ENCODE measurements around the gene SS18L1.
"Not testable (repeated sequence)": the region's sequence is repeated elsewhere in the genome, so short reads cannot be mapped to it uniquely, and the experiment has no call there.

The SS18L1 gene, protein sequence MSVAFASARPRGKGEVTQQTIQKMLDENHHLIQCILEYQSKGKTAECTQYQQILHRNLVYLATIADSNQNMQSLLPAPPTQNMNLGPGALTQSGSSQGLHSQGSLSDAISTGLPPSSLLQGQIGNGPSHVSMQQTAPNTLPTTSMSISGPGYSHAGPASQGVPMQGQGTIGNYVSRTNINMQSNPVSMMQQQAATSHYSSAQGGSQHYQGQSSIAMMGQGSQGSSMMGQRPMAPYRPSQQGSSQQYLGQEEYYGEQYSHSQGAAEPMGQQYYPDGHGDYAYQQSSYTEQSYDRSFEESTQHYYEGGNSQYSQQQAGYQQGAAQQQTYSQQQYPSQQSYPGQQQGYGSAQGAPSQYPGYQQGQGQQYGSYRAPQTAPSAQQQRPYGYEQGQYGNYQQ

DNA sequence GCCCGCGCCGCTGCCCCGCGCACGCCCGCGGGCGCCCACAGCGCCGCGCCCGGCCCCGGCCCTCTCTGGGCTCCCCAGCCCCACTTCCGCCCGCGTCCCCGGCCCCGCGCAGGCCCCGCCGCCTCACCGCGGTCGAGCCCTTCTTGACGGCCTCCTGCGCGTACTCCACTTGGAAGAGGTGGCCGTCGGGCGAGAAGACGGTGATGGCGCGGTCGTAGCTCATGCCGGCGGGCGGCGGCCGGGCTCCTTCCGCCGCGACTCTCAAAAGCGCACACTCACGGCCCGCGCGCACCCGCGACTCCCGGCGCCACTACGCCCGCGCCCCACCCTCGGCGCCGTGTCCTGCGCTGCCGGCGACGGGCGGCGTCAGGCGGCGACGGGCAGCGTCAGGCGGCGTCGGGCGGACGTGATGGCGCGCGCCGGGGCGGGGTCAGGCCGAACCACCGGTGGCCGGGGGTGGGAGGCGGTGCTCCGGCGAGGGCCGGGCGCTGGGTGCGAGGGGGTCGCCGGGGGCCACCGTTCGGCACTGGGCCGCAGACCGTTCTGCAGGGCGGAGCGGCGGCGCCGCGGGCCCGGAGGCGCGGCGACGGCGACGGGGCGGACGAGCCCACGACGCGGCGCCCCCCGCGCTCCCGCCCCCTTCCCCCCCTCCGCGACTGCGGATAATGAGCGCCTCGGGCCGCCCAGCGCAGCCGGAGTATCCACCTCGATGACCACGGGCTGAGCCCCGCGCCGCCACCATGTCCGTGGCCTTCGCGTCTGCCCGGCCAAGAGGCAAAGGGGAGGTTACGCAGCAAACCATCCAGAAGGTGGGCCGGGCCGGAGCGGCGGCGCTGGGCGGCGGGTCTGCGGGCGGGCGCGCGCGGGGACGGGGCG is at the start of gene SS18L1, which contains the start of gene PSMA7:
TSS of gene SS18L1 (plus strand) at position 689 of the 876 bp plus-strand sequence. CDS start at position 741, 52 bp downstream.
TSS of gene PSMA7 (minus strand) at position 314 of the 876 bp plus-strand sequence. CDS start at position 223, 91 bp downstream.
- peak; percentile 91 for DNase-seq

DNA sequence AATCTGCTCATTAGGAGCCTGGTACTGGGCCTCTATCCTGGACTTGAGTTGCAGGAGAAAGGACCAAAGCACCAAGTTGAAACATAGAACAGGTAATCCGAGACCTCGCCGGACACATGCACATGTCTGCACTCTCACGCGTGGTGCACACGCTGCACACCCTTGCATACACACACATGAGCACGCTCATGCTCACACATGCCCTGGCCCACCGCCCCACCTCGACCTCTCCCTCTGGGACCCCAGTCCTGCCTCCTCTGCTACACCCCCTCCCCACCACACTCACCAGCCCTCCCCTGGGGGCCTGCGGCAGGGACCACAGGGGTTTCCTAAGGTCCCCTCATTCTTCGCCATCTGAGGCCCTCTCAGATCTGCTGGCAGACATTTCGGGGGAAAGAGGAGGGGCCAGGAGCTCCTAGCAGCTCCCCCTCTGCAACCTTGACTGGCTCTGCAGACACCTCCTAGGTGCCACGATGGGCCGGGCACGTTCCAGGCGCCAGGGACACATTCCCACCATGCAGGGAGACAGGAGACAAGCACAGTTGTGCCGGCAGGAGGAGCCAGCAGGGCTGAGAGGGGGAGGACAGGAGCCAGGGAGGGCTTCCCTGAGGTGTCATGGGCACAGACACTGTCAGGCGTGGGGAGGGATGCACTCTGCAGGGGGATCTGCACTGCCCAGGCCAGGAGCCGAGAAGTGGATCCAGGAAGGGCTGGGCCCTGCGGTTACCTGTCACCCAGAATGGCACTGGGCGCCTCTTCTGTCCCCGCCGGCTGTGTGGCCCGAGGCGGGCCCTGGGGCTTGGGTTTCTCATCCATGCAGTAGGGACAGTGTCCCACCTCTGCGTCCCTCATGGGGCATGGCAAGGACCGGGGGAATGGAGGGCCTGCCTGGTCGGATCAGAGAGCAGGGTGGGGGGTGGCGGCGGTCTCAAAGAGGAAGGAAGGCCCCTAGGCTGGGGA is 46.9 kb upstream of the SS18L1 start:
- no peak for DNase-seq

DNA sequence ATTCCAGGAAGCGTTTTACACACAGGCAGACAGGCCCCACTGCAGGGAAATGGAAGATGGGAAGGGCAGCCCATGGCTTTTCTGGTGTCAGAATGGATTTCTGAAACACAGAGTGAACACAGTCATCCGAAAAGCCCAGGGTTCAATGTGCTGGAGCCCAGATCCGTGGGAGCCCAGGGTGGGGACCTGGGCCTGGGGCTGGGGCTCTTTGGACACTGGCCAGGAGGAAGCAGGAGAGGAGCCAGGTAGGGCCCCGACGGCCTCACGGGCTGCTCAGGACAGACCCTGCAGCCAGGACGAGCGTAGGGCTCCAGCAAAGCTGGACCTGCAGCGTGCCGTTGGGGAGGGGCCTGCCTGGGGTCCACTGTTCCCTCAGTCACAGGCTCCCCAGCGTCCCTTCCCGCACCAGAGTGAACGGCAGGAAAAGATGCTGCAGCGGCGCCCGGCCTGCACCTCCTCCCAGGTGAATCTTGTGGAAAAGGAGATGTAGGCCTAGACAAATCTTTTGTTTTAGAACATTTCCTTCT is 45.6 kb upstream of the SS18L1 start:
- DNase-seq, result no peak

DNA sequence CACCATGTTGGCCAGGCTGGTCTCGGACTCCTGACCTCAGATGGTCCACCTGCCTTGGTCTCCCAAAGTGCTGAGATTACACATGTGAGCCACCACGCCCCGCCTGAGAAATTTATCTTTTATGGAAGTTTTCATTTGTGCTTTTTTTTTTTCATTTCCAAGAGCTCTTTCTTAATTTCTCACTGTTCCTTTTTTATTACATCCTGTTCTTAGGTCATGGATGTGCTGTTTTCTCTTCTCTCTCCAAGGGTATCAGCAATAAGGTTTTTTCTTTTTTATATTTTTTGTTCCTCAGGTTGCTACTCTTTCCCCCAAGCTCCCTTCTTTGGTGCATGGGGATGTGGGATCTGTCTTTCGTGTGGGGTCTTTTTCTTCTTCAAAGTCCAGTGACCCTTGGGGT is 42.5 kb upstream of the SS18L1 start:
- no peak for DNase-seq

DNA sequence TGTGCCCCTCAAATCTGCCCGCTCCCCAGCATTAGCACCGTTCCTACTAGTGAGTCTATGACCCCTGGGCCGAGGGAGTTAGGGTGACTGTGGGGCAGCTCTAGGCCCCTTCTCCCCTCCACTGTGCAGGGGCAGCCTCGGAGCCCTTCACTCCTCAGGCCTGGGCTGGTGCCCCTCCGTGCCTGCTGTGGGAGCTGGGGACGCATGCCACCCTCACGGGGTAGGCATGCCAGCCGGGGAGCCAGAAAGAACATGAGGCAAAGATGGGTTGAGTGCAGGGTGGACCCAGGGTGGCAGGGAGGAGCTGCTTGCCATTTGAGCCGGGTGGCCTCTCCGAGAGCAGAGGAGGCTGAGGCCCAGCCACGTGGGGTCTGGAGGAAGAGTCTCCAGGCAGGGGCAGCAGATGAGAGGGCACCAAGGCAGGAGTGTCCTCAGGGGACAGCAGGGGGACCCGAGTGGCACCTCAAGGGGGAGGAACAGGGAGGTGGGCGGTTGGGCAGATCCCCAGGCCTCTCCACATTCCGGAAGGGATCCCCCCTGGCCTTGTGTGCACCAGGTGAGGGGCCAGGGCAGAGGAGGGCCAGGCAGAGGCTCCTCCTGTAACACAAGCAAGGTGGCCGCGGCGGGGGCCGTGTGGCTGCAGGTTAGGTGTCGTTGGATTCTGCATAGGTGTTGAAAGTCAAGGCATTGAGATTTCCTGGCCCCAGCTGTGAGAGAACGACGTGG is 39.9 kb upstream of the SS18L1 start:
- no peak for DNase-seq

DNA sequence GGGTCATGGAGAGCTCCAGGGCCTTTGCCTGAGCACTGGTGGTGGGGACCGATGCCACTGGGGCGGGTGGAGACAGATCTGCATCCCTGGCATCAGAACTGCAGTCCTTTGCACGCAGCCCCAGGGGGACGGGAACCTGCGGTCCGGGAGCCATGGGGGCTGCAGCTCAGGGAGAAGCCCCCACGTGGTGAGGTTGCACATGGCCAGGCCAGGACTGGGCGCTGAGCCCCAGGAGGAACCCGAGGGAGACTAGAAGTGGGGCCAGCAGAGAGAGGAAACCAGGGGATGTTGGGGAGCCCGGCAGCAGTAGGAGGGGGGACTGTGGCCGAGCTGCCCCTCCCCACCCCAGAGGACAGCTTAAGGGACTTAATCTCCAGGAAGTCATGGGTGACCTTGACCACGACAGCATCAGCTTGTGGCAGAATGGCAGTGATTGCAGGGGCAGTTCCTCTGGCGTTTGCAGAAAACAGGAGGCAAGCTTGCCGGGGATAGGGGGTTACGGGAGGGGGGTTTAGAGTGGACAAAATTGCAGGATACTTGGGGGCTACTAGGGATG is 39.3 kb upstream of the SS18L1 start:
- no peak for DNase-seq

DNA sequence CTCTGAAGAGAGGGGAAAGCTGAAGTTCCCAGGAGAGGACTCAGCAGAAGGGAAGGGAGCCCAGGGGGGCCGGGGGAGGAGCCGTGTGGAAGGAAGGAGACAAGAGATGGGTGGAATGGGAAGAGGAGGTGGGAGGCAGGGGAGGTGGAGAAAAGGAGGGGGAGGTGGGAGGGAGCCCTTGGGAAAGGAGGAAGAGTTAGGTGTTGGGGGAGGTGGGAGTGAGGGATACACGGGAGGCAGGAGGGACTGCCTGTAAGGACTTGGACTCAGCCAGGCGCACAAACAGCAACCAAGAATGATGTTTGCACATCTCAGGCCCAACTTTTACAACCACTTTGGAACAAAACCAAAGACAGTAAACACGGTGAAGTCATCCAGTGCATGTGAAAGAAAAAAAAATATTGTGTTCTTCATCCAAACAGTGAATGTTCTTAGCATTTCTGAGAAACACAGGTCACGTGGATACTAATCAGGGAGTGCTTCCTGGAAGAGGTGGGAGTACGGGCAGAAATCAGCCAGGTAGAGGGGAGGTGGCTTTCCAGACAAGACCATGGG is 38.7 kb upstream of the SS18L1 start:
- DNase-seq, result no peak

DNA sequence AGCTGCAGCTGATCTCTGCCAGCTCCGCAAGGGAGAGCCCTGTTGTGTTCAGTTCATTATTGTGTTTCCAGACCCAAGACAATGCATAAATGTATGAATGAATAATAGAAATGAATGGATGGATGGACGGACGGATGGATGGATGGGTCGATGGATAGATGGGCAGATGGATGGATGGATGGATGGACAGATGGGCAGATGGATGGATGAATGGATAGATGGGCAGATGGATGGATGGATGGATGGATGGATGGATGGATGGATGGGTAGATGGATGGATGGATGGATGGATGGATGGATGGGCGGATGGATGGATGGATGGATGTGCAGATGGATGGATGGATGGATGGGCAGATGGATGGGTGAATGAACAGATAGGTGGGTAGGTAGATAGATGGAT is 38.0 kb upstream of the SS18L1 start:
- DNase-seq, result no peak

DNA sequence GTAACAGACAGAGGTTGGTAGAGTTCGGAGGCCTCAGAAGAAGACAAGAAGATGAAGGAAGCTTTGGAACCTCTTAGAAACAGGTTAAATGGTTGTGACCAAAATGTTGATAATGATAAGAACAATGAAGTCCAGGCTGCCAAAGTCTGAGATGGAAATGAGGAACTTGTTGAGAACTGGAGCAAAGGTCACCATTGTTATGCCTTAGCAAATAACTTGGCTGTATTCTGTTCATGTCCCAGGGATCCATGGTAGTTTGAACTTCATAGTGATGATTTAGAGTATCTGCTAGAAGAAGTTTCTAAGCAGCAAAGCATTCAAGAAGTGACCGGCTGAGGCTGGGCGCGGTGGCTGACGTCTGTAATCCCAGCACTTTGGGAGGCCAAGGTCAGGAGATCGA is 32.4 kb upstream of the SS18L1 start:
- peak; percentile 81 for DNase-seq

DNA sequence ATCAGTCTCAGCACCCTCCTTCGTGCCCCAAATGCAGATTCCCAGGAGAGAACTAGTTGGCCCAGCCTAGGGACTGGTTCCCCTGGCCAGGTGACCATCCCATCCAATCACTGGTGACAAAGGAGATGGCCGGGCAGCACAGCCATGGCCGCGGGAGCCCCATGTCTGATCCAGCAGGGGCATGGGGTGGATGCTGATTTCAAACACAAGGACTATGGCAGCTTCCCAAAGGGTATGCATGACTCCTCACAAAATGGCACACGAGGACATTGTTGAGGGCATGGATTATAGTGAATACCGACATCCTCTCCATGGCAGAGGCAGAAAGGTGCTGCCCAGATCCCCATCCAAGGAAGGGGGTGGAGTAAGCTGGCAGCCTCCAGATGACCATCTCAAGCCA is 31.2 kb upstream of the SS18L1 start:
- DNase-seq, result no peak

DNA sequence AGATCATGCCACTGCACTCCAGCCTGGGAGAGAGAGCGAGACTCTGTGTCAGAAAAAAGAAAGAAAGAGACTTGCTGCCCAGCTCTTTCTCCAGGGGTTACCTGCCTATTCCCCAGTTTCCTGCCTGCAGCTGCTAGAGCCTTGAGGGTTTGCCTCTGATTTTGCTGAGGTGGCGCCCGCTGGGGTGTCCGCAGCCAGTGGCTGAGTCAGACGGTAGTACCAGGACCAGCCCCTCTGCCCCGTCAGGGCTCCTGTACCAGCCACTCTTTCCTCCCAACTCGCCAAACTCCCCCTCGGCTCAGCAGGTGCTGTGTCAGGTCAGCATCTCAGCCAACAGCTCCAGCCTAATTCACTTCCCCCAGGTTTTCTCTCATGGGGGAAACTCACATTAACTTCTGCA is 28.7 kb upstream of the SS18L1 start:
- no peak for DNase-seq

DNA sequence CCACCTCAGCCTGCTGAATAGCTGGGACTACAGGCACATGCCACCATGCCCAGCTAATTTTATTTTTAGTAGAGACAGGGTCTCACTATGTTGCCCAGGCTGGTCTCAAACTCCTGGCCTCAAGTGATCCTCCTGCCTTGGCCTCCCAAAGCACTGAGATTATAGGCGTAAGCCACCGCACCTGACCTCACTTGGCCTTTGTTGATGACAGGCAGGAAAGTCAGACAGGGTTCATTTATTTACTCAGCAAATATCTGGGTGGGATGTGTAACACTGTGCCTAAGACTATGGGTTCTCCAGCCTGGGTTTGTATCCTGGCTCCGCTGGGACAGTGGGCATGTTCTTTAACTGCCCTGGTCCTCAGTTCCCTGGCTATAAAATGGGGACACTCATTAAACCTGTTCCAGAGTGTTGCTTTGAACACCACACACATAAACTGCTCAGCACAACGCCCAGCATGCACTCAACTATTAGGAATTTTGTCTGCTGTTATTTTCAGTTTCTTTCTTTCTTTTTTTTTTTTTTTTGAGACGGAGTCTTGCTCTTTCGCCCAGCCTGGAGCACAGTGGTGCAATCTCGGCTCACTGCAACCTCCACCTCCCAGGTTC is 27.7 kb upstream of the SS18L1 start:
- DNase-seq, result not testable (repeated sequence)

DNA sequence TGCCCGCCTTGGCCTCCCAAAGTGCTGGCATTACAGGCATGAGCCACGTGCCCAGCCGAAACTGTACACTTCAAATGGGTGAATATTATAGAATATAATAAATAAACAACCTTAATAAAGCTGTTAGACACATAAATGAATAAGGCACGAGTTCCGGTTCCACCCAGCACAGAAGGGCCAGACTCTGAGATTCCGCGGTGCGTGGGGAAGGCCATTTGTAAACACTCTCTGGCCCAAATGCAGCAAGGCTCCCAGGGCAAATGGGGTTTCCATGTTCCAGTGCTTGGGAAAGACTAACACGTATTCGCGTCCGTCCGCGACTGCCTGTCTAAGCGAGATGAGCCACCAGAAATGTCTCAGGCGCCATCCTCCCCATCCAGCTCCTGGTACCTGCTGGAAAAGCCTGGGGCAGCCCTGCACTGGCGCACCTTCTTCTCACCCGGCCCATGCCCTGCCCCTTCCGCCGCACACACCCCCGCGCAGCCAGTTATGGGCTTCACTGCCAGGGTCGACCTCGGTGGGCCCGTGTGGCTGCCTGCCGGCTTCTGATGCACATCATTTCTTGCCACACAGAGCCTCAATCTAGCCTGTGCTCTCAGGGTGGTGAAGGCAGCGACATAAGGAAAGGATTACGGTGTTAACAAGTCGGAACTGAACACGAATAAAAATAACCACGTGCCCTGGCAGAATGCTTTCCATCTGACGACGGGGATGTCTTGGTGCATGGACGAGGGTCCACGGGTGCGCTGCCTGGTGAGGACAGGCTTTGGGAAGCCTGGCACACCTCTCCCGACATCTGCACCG is 26.8 kb upstream of the SS18L1 start:
- DNase-seq, result no peak

DNA sequence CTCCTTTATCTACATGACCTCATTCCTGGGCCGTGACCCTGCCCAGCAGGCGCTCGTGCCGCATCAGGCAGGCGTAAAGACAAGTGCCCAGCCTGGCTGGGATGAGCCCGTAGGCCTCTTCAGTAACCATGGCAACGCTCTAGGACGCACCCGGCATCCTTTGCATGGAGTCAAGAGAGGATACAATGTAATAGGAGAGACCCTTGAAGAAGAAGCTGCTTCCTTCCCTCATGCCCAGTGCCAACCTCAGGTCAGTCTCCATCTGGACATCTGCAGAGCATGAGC is 26.3 kb upstream of the SS18L1 start:
- no peak for DNase-seq

DNA sequence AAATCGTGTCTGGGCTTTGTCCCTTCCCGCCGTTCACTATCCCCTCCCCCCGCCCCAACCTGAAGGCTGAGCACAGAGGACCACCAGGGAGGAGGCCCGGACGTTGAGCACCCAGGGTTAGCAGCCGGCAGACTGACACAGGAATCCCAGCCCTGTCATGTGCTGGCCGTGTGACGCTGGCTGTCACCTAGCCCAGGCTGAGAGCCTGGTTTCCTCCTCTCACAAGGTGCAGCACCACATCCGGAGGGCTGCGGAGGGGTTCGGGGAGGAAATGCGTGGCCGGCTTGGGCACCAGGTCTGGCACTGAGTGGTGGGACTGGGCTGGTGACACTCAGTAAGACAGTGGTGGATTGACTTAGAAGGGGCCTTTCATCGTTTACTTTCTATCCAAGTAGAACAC is 25.9 kb upstream of the SS18L1 start:
- no peak for DNase-seq

DNA sequence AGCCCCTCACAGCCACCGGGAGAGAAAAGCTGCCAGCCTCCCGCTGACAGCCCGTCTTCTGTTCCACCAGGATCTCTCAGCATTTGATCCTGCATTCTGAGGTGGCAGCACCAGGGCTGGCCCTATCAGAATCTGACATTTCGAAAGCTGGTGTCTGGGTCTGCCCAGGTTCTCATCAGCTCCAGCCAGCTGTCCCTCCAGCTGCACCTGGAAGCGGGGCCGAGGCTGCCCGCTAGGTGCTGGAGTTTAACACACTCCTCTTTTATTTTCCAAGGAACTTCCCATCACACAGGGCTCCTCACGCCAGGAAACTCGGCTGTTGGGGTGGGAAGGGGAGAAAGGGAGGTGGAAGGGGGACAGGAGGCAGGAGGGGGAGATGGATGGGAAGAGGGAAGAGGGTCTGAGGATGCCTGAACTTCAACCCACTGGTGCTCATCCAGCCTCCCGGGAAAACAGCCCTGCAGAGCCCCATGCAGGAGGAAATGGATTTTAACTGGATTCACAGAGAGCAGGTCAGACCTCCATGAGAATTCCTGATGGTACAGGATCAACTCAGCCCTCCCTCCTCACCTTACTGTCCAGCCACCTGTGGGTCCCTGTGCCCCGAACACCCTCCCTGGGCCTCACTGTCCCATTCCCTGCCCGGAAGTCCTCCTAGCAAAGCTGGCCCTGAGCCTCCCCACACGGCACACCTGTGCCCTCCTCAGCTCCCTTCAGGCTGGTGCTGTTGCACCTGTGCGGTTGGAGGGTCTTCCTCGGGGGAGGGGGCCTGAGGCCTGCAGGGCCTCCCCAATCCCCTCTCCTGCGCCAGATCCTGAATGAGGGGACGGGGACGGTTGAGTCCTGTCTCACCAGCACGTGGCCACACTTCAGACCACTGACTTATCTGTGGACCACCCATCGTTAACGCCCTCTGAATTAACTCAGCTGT is 25.2 kb upstream of the SS18L1 start:
- no peak for DNase-seq

DNA sequence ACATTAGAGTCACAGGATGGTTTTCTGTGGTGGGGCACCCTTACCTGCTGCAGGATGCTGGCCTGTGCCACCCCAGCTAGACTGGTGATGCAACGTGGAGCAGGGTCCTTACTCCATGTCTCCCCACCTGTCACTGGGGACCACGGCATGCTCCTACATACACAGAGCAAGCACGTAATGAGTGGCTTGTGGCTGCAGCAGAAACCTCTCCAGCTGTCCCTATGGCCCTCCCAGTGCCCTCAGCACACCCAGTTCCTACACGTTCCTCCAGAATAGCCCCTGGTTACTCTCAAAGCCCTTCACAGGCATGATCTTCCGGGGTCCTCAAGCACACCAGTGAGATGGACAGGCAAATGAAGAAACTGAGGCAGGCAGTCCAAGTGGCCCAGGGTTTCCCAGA is 24.5 kb upstream of the SS18L1 start:
- DNase-seq, result no peak

DNA sequence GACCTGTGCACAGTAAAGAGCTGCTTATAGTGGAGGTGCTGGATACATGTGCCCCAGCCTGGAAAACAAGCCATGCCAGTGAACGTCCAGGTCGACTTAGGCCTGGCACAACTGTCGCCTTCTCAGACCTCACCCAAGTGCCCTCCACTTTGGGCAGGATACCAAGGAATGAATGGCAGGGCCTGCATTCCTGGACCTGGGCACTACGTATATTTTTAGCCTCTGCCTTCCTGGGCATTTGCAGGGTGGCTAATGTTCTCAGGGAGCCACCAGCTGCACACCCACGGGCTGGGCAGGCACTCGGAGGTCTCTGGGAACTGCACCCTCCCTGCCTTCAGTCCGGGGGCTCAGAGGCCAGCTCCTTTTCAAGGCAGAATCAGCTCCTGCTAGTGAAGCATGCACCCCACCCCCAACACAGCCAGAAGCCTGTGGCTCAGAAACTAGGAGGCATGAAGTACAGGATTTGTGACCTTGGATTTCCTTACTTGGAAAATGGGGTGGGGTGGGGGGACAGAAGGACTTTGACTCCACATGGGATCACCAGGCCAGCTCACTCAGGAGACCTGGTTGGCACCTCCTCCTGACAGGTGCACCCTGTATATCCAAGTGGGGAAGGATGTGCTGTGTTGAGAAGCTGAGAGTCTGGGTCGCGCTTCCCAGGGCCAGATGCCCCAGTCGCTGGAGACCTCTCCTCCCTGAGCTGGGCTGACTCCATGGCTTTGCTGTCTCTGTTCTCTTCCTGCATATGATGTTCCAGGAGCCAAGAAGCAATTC is 23.8 kb upstream of the SS18L1 start:
- DNase-seq, result no peak
